Endothelial cell of umbilical vein (primary cell): ENCODE data around the gene NDUFS5.

Experiments used
- EZH2 ChIP-seq: IDR thresholded peaks from 2 replicates; pipeline ENCODE4 v1.6.1; 2012; ENCODE audit warnings: borderline replicate concordance, low read depth, mild to moderate bottlenecking, moderate library complexity, low read length, inconsistent platforms; ENCODE audit not compliant: severe bottlenecking
- MYC ChIP-seq: IDR thresholded peaks from one replicate; pipeline ENCODE4 v1.6.1; 2011; ENCODE audit warnings: mild to moderate bottlenecking, low read depth, low read length
- POLR2A ChIP-seq: IDR thresholded peaks from 2 replicates; pipeline ENCODE4 v1.6.1; 2012; ENCODE audit warnings: low read depth, mild to moderate bottlenecking, control low read depth, low read length
- POLR2AphosphoS5 ChIP-seq: IDR thresholded peaks from 2 replicates; pipeline ENCODE4 v1.6.1; 2012; ENCODE audit warnings: low read depth, mild to moderate bottlenecking, control low read depth, low read length, moderate library complexity; ENCODE audit not compliant: insufficient read depth
- TF ChIP-seq, protein P1 (sequence below), 2 donors: IDR thresholded peaks; 1 replicate in 1 of 2; 2 replicates in 1 of 2; pipeline ENCODE4 v1.5.1; 2011; ENCODE audit warnings: low read length in 2 of 2, mild to moderate bottlenecking in 2 of 2, moderate library complexity in 2 of 2, control low read depth in 1 of 2, inconsistent platforms in 1 of 2, low read depth in 1 of 2; ENCODE audit not compliant: insufficient read depth in 1 of 2; ENCODE audit errors: extremely low read depth in 1 of 2
- TF ChIP-seq, protein P2 (sequence below): IDR thresholded peaks from 2 replicates; pipeline ENCODE4 v1.6.1; 2011; ENCODE audit not compliant: insufficient read depth, insufficient read length

DNA sequence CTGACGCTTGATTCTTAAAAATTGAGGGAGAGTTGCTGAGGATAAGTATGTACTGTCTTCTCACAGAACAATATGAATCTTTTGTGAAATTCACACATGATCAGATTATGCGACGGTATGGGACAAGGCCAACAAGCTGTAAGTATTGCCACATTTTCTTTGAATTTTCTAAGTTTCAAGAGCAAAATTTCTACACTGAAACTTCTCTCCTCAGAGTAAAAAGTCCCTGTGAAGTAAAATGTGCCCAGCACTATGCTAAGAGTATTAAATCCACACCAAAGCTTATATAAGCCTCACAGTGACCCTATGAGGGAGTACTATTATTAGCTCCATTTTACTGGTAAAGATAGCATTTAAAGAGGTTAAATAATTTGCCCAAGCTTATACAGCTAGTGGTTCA is 22.9 kb upstream of the NDUFS5 start:
- TF ChIP-seq, protein P1, sequence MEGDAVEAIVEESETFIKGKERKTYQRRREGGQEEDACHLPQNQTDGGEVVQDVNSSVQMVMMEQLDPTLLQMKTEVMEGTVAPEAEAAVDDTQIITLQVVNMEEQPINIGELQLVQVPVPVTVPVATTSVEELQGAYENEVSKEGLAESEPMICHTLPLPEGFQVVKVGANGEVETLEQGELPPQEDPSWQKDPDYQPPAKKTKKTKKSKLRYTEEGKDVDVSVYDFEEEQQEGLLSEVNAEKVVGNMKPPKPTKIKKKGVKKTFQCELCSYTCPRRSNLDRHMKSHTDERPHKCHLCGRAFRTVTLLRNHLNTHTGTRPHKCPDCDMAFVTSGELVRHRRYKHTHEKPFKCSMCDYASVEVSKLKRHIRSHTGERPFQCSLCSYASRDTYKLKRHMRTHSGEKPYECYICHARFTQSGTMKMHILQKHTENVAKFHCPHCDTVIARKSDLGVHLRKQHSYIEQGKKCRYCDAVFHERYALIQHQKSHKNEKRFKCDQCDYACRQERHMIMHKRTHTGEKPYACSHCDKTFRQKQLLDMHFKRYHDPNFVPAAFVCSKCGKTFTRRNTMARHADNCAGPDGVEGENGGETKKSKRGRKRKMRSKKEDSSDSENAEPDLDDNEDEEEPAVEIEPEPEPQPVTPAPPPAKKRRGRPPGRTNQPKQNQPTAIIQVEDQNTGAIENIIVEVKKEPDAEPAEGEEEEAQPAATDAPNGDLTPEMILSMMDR (IDR thresholded peaks at IDR 0.05; ENCODE audit: extremely low read depth in 1 of 2, insufficient read depth in 1 of 2, low read depth in 1 of 2, low read length in 2 of 2): no peak
- TF ChIP-seq, protein P2, sequence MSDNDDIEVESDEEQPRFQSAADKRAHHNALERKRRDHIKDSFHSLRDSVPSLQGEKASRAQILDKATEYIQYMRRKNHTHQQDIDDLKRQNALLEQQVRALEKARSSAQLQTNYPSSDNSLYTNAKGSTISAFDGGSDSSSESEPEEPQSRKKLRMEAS: no peak
- TF ChIP-seq POLR2AphosphoS5 (no peak), EZH2 (no peak), POLR2A (no peak), MYC (no peak)
